ENCODE data around the gene CD37.

- TF ChIP-seq GATA2 (IDR thresholded peaks at IDR 0.05; ENCODE audit: low read depth, low read length) (no peak), GATA3 (IDR thresholded peaks at IDR 0.05; ENCODE audit: low read depth, low read length) (no peak)
Measured at GRCh38 chr19:49297403-49297802, 37.8 kb upstream of the CD37 start.

Measured in SH-SY5Y (cell line).